ENCODE measurements around the gene MYO6. TPM values are rescaled to one million over a fixed set of nuclear protein-coding genes. Genes with fewer than 3 reads are reported as not detected.

Gene MYO6
- total RNA-seq, 1 experiment from 2014 or later, result 26.8 TPM

- Mint-ChIP-seq H3K27ac (ENCODE audit: low read depth, unreplicated experiment) (no peak overlapping the region), H3K9me3 (ENCODE audit: unreplicated experiment) (no peaks in the 10 kb centered on the region), H3K36me3 (ENCODE audit: insufficient read depth, unreplicated experiment) (peaks cover 25% of the 10 kb centered on the region), H3K4me3 (ENCODE audit: unreplicated experiment) (no peak overlapping the region), H3K27me3 (ENCODE audit: insufficient read depth, unreplicated experiment) (no peaks in the 10 kb centered on the region), H3K4me1 (ENCODE audit: insufficient read depth, unreplicated experiment) (no peaks in the 10 kb centered on the region)
- no TSS peak for BruUV-seq (replicated peaks)
- POLR2A ChIA-PET, result no interaction called here
- DNase-seq (ENCODE audit: unreplicated experiment), result peak; percentile 65
- TF ChIP-seq CTCF (IDR thresholded peaks at IDR 0.05; ENCODE audit: unreplicated experiment), result no peak
- CTCF ChIA-PET, result interaction anchor here (0.7 to 1.1 kb wide), 2 partner anchors 62 to 867 kb away, joined by 3 read pairs; no protein-coding TSS in a partner anchor
- intact Hi-C loops (cut with micrococcal nuclease), result no loop called here
These were observed 82.2 kb downstream of the MYO6 start for GRCh38 chr6:75830959-75831885.

GRCh38 chr6:75834447-75834846, 85.4 kb downstream of the MYO6 start:
- ChIA-PET POLR2A (no interaction called here), CTCF (interaction anchor here (1.0 kb wide), 1 partner anchor 101 kb away, joined by 4 read pairs; no protein-coding TSS in a partner anchor)
- DNase-seq (ENCODE audit: unreplicated experiment), result no peak
- Mint-ChIP-seq H3K27ac (ENCODE audit: low read depth, unreplicated experiment) (no peak overlapping the region), H3K4me1 (ENCODE audit: insufficient read depth, unreplicated experiment) (no peaks in the 10 kb centered on the region), H3K36me3 (ENCODE audit: insufficient read depth, unreplicated experiment) (peaks cover 33% of the 10 kb centered on the region), H3K4me3 (ENCODE audit: unreplicated experiment) (no peak overlapping the region), H3K9me3 (ENCODE audit: unreplicated experiment) (no peaks in the 10 kb centered on the region), H3K27me3 (ENCODE audit: insufficient read depth, unreplicated experiment) (no peaks in the 10 kb centered on the region)
- BruUV-seq (replicated peaks), result no TSS peak
- intact Hi-C loops (cut with micrococcal nuclease), result no loop called here
- TF ChIP-seq CTCF (IDR thresholded peaks at IDR 0.05; ENCODE audit: unreplicated experiment), result no peak

- Mint-ChIP-seq H3K27ac (ENCODE audit: low read depth, unreplicated experiment) (no peak overlapping the region), H3K27me3 (ENCODE audit: insufficient read depth, unreplicated experiment) (no peaks in the 10 kb centered on the region), H3K36me3 (ENCODE audit: insufficient read depth, unreplicated experiment) (peaks cover 16% of the 10 kb centered on the region), H3K4me1 (ENCODE audit: insufficient read depth, unreplicated experiment) (no peaks in the 10 kb centered on the region), H3K9me3 (ENCODE audit: unreplicated experiment) (no peaks in the 10 kb centered on the region), H3K4me3 (ENCODE audit: unreplicated experiment) (no peak overlapping the region)
- no peak for TF ChIP-seq CTCF (IDR thresholded peaks at IDR 0.05; ENCODE audit: unreplicated experiment)
- no peak for DNase-seq (ENCODE audit: unreplicated experiment)
- CTCF ChIA-PET, result interaction anchor here (0.9 kb wide), 1 partner anchor 26 kb away, joined by 3 read pairs; no protein-coding TSS in a partner anchor
- POLR2A ChIA-PET, result no interaction called here
- intact Hi-C loops (cut with micrococcal nuclease), result no loop called here
- BruUV-seq (replicated peaks), result no TSS peak
These were observed 93.2 kb downstream of the MYO6 start for GRCh38 chr6:75842191-75842590.

DNA sequence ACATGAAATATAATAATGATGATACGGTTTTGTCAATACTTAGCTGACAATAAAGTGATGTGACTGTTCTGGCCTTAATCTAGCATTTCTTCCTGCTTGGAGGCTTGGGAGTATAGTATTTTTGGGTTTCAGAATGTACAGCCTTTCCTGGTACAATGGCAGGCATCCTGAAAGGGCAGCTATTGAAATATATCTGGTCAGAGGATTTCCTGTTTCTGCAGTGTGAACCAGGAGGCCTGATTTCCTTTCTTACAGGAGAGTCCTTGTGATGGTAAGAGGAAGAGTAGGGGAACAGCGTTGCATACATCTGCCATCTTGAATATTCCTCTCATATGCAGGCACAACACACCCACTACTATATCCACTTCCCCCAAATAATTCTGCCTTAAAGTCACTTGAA, 93.7 kb downstream of the MYO6 start:
- Mint-ChIP-seq H3K27me3 (ENCODE audit: insufficient read depth, unreplicated experiment) (no peaks in the 10 kb centered on the region), H3K27ac (ENCODE audit: low read depth, unreplicated experiment) (no peak overlapping the region), H3K4me1 (ENCODE audit: insufficient read depth, unreplicated experiment) (no peaks in the 10 kb centered on the region), H3K4me3 (ENCODE audit: unreplicated experiment) (no peak overlapping the region), H3K9me3 (ENCODE audit: unreplicated experiment) (no peaks in the 10 kb centered on the region), H3K36me3 (ENCODE audit: insufficient read depth, unreplicated experiment) (peaks cover 16% of the 10 kb centered on the region)
- intact Hi-C loops (cut with micrococcal nuclease), result no loop called here
- ChIA-PET CTCF (no interaction called here), POLR2A (no interaction called here)
- BruUV-seq (replicated peaks), result no TSS peak
- DNase-seq (ENCODE audit: unreplicated experiment), result no peak
- no peak for TF ChIP-seq CTCF (IDR thresholded peaks at IDR 0.05; ENCODE audit: unreplicated experiment)
